ENCODE results near the gene ANKS3. TPM values are rescaled to one million over a fixed set of nuclear protein-coding genes. Genes with fewer than 3 reads are reported as not detected.

Gene ANKS3
- polyA plus RNA-seq, 3 donors, result 0.59 to 13.7 (median 0.95) TPM

- H3K4me3 ChIP-seq (replicated peaks in 1 of 3; ENCODE audit: low read depth in 2 of 3, low read length in 3 of 3), result no peak overlapping the region
- Mint-ChIP-seq H3K27me3 (ENCODE audit: low read depth in 3 of 3) (no peaks in the 10 kb centered on the region), H3K4me1 (peaks cover 28% of the 10 kb centered on the region), H3K27ac (no peak overlapping the region), H3K9me3 (no peaks in the 10 kb centered on the region), H3K36me3 (peaks cover 28 to 35% of the 10 kb centered on the region in 2 donors), H3K4me3 (no peak overlapping the region)
- 98% methylated on average over 9 of the region's 10 CpGs for WGBS (ENCODE audit: insufficient coverage)
- TF ChIP-seq CTCF (IDR thresholded peaks at IDR 0.05), result no peak
- H4K20me1 ChIP-seq (ENCODE audit: insufficient read depth, low read length), result peaks cover 8% of the 10 kb centered on the region
- H3K79me2 ChIP-seq (ENCODE audit: insufficient read depth, low read length), result peaks cover 12% of the 10 kb centered on the region
- peaks cover 65 to 73% of the 10 kb centered on the region in 2 donors for H3K36me3 ChIP-seq (replicated peaks in 1 of 2; ENCODE audit: control insufficient read depth in 1 of 2, insufficient read depth in 2 of 2, low read length in 2 of 2)
- no peaks in the 10 kb centered on the region for H3K27me3 ChIP-seq (ENCODE audit: control insufficient read depth in 2 of 2, insufficient read depth in 2 of 2, low read length in 2 of 2)
- peaks cover 28 to 29% of the 10 kb centered on the region in 2 donors for H3K4me1 ChIP-seq (ENCODE audit: control insufficient read depth in 1 of 2, insufficient read depth in 2 of 2, low read length in 2 of 2)
- no peaks in the 10 kb centered on the region for H3K9me3 ChIP-seq (replicated peaks in 1 of 2; ENCODE audit: control insufficient read depth in 1 of 2, insufficient read depth in 1 of 2, low read length in 2 of 2)
- no peak overlapping the region for H3K27ac ChIP-seq (ENCODE audit: low read depth in 1 of 2, low read length in 2 of 2)
- H3K9ac ChIP-seq (ENCODE audit: insufficient read depth, low read length, poor library complexity, severe bottlenecking), result no peak overlapping the region
- no peak overlapping the region for H3K4me2 ChIP-seq (replicated peaks; ENCODE audit: extremely low read depth, low read length, poor library complexity, severe bottlenecking)
- no peak overlapping the region for H2AFZ ChIP-seq (ENCODE audit: insufficient read depth, low read depth, low read length, poor library complexity, severe bottlenecking)
- intact Hi-C loops (cut with micrococcal nuclease), result no loop called here
- no peak for DNase-seq
Observed at GRCh38 chr16:4668313-4668960, 65.6 kb downstream of the ANKS3 start.

- H3K36me3 Mint-ChIP-seq, result peaks cover 25 to 27% of the 10 kb centered on the region in 2 donors
- H3K27me3 Mint-ChIP-seq (ENCODE audit: low read depth in 3 of 3), result no peaks in the 10 kb centered on the region
- intact Hi-C loops (cut with micrococcal nuclease), result no loop called here
- no peaks in the 10 kb centered on the region for H3K9me3 Mint-ChIP-seq
- Histone ChIP-seq H4K20me1 (ENCODE audit: insufficient read depth, low read length) (peaks cover 8% of the 10 kb centered on the region), H3K27ac (ENCODE audit: low read depth in 1 of 2, low read length in 2 of 2) (no peak overlapping the region), H3K27me3 (ENCODE audit: control insufficient read depth in 2 of 2, insufficient read depth in 2 of 2, low read length in 2 of 2) (no peaks in the 10 kb centered on the region), H3K4me2 (replicated peaks; ENCODE audit: extremely low read depth, low read length, poor library complexity, severe bottlenecking) (no peak overlapping the region), H3K4me3 (replicated peaks in 1 of 3; ENCODE audit: low read depth in 2 of 3, low read length in 3 of 3) (no peak overlapping the region), H3K79me2 (ENCODE audit: insufficient read depth, low read length) (peaks cover 16% of the 10 kb centered on the region), H2AFZ (ENCODE audit: insufficient read depth, low read depth, low read length, poor library complexity, severe bottlenecking) (no peak overlapping the region), H3K9ac (ENCODE audit: insufficient read depth, low read length, poor library complexity, severe bottlenecking) (no peak overlapping the region), H3K9me3 (replicated peaks in 1 of 2; ENCODE audit: control insufficient read depth in 1 of 2, insufficient read depth in 1 of 2, low read length in 2 of 2) (no peaks in the 10 kb centered on the region), H3K36me3 (replicated peaks in 1 of 2; ENCODE audit: control insufficient read depth in 1 of 2, insufficient read depth in 2 of 2, low read length in 2 of 2) (peaks cover 58 to 62% of the 10 kb centered on the region in 2 donors), H3K4me1 (ENCODE audit: control insufficient read depth in 1 of 2, insufficient read depth in 2 of 2, low read length in 2 of 2) (peaks cover 39 to 40% of the 10 kb centered on the region in 2 donors)
- WGBS (ENCODE audit: insufficient coverage), result 93% methylated on average over 19 of the region's 20 CpGs
- H3K27ac Mint-ChIP-seq, result peak overlapping the region in 3 of 7 donors; percentile 1 to 60 (median 28)
- TF ChIP-seq CTCF (IDR thresholded peaks at IDR 0.05), result no peak
- peaks cover 38% of the 10 kb centered on the region for H3K4me1 Mint-ChIP-seq
- DNase-seq, result no peak
- H3K4me3 Mint-ChIP-seq, result no peak overlapping the region
Observed at GRCh38 chr16:4667203-4667963, 66.7 kb downstream of the ANKS3 start.
